Raji (cell line): ENCODE data around the gene POLK.

Experiments used
- POLR2A ChIP-seq: IDR thresholded peaks from 2 replicates; pipeline ENCODE4 v1.6.1; 2011; ENCODE audit warnings: low read depth, low read length, control low read depth; ENCODE audit not compliant: insufficient read depth

Gene POLK

DNA sequence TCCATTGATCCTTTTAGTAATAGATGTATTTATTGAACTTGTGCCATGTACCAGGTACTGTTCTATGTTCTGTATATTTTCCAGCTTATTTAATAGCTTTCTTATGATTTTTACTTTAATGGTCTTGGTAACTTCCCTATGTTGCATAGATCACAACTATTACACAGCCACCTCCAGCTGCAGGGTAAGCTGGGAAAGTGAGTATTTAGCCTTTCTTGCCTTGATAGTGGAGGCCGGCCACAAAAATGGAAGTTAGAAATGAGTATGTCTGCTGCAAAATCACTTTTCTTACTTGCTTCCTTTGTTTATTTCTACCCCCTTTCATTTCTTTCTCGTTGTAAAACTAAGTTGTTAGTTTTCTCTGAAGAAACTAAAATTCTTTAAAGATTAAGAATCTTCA, 56.5 kb downstream of the POLK start:
- TF ChIP-seq POLR2A, result no peak

DNA sequence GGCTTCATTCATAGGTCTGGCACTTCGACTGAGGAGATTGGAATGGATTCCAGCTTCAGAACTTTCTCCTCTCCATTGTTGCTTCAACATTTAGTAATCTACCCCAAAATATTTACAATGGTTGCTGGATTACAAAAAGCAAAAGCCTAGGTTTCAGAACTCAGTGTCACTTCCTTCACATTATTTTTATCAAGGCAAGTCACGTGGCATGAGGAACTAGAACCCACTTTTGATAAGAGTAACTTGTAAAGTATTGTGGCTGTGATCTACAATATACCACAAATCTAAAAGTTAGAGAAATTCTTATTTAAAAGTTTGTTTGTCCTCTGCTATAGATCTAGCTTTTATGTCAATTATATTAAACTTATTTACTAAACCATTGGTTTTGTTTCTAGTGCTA, 59.9 kb downstream of the POLK start:
- TF ChIP-seq POLR2A, result no peak

DNA sequence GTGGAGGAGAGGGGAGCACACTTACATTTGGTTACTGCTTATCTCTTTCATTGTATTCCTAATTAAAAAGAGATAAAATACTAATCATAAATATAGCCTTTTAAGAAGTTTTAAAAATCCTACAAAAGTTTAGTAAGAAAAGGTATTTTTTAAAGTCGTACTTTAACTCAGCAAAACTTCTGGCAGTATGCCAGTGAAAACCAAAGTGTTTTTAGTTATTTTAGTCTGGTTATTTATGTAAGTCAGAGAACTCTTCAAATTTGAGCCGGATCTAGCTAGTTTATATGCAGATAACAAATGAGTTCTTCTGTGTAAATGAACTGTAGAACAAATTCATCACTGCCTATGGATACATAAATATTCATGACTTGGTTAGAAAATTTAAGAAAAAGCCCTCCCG, 63.1 kb downstream of the POLK start:
- TF ChIP-seq POLR2A, result no peak

DNA sequence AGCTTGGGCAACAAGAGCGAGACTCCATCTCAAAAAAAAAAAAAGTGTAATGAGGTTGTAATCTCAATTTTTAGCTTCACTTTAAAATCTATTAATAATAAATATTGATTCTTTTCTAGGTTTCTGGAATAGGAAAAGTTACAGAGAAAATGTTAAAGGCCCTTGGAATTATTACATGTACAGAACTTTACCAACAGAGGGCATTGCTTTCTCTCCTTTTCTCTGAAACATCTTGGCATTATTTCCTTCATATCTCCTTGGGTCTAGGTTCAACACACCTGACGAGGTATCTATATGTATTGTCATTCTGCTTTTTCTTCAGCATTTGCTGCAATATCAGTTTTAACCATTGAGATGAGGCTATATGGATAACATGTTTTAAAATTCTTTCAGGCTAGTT, 73.0 kb downstream of the POLK start:
- TF ChIP-seq POLR2A, result no peak

DNA sequence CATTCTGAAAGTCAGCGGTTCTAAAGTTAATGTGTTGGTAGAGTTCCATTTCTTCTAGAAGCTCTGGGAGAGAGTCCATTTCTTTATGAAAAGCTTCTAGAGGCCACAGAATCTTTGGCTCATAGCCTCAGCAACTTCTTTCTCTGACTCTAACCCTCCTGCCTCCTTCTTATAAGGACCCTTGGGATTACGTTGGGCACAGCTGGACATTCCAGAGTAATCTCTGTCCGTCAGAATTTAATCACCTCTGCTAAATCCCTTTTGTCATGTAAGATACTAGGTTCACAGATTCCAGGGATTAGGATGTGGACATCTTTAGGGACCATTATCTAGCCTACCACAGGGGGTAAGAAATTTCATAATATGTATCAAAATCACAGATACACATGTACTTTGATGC, 77.0 kb downstream of the POLK start:
- no peak for TF ChIP-seq POLR2A

DNA sequence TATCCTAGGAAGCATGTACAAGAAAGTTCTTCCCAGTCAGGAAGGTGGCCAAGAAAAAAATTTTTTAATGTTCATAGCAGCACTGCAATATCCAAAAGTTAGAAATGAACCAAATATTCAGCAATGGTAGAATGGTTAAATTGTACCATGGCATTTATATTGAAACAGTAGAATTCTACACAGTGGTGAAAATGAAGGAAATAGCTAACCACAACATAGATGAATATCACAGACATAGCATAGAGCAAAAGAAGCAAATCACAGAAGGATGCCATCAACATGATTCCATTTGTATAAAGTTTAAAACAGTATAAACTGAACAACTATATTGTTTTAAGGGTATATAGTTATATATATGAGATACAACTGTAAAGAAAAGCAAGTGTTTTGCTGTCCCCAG, 88.8 kb downstream of the POLK start:
- no peak for TF ChIP-seq POLR2A

DNA sequence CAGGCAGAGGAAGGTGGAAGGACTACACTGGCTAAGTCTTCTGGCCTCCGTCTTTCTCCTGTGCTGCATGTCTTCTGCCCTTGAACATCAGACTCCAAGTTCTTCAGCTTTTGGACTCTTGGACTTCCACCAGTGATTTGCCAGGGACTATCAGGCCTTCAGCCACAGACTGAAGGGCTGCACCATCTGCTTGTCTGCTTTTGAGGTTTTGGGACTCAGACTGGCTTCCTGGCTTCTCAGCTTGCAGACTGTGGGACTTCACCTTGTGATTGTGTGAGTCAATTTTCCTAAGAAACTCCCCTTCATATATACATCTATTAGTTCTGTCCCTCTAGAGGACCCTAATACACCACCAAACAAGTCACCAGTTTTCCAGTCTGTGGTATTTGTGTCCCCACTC, 89.9 kb downstream of the POLK start:
- no peak for TF ChIP-seq POLR2A

DNA sequence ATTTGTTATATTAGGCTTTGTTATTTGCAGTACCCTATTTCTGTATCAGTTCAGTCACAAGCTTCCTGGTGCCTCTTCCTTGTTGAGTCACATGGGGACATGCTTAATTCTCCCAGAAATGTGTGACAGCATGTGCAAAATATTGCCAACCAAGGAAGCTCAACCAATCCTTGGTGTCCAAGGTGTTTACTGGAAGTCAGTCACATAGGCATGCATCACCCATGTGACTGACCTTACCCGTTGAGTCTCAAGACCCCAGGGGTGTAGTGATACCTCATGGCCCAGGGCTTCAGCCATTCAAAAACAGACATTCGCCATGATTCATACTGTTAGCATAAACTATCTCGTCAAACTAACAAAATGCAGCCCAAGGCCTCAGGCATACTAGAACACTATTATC, 90.3 kb downstream of the POLK start:
- no peak for TF ChIP-seq POLR2A

DNA sequence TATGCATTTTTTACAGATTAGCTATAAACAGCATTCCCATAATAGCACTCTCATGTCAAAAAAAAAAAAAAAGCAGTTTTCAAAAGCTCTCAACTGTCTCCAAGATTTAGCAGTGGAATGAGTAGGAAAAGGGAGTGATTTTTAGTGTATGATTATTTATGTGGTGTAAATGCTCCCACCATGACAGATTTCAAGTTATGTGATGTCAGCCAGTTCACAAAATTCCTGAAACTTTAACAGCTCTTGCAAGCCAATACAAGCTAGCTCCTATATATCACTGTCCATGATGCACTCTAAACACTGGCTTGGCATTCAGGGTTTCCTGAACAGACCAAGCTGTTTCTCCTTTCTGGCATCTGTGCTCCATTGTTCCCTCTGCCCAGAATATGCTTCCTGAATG, 91.7 kb downstream of the POLK start:
- no peak for TF ChIP-seq POLR2A

DNA sequence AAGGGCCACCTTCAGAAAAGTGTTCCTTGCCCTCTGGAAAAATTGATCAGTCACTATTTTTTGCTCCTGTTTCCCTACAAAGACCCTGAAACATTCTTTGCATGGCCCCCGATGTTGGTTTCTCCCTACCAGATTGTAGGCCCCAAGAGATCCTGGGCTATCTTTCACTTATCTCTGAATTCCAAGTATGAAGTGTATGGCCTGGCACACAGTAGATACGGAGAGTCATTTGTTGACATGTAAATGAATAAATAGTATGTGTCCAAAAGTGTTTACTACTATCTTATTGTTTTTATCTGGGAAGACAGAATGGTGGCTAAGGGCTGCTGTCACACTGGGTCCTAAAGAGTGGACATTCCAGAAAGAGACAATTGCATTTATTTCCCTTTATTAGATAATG, 92.1 kb downstream of the POLK start:
- no peak for TF ChIP-seq POLR2A

DNA sequence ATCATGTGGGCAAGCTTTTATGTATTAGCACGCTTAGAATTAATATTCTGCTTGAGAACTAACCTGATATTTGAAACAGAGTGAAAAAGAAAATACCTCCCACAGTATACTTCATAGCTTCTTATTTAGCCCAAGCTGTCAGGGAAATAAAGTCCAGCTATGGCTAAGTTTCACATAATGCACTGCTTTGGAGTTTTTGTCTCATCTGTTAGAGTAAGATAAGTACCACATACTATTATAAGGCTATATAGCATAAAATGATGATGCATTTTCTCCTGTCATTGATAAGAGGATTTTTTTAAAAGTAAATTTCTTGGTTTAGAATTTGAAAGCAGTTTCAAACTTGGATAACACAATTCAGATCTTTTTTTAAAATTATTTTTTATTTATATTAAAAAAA, 97.2 kb downstream of the POLK start:
- no peak for TF ChIP-seq POLR2A

DNA sequence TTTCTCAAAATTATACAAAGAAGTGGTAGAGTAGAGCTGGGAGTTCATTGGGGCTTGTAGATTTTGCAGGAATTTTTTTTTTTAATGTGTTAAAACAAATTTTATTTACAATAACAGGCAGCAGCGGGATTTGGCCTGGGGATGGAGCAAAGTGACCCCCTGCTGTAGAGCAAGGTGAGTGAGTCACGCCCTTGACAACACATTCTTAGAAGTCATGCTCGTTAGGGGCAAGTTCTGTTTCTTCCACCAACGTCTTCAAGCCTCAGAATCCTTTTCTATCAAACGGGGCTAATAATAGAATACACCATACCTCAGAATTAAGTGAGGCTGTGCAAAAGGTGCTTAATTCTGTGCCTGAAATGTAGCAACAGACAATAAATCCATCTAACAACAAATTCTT, 98.5 kb downstream of the POLK start:
- TF ChIP-seq POLR2A, result no peak

DNA sequence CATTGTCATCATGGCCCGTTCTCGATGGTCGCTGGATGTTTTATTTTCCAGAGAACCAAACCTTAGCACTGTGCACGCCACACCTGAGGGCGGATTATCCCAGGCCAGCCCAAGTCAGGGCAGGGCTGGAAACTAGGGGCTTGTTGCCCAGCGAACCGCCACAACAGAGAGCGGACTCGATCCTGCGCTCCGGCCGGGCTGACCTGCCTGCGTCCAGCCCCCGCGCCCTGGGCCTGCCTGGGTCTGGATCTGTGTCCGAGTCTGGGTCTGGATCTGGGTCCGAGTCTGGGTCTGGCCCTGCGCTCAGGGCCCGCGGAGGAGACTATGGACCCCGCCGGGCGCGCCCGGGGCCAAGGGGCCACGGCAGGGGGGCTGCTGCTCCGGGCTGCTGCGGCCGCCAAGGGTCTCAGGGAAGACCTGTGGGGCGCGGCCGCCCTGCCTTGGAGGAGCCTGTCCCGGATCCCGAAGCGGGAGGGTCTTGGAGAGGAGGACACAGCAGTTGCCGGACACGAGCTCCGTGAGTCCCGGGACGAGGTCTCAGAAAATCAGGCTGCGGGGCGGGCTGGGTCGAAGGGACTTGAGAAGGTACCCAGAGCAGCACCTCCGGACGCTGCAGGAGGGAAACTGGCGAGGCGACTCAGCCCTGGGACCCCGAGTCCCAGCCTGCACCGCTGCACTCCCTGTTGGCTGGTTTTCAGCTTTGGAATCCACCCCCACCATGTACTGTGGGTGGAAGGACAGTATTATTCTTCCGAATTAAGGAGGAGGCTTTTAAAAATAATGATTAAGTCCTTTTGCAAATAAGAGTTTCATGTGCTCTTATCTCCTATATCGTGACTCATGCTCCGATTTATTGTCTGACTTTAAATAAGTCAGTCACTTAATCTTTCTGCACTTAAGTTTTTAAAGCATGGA, 99.9 kb downstream of the POLK start, which contains the start of gene ANKDD1B:
TSS of gene ANKDD1B (plus strand) at position 143 of the 915 bp plus-strand sequence. CDS start at position 325, 182 bp downstream.
- no peak for TF ChIP-seq POLR2A

DNA sequence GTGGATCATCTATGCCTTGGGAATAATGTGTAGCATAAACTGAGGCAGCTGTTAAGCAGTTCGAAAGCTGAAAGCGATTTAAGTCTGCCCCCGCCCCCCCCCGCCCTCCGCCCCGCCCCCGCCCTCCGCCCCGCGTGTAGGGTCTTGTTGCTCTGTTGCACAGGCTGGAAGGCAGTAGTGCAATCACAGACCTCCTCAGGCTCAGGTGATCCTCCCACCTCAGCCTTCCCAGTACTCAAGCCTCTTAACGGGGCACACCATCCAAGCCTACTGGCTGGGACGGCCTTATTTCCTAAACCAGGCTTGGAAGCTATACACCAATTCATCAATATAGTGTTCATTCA, 100.5 kb downstream of the POLK start:
- TF ChIP-seq POLR2A, result no peak

DNA sequence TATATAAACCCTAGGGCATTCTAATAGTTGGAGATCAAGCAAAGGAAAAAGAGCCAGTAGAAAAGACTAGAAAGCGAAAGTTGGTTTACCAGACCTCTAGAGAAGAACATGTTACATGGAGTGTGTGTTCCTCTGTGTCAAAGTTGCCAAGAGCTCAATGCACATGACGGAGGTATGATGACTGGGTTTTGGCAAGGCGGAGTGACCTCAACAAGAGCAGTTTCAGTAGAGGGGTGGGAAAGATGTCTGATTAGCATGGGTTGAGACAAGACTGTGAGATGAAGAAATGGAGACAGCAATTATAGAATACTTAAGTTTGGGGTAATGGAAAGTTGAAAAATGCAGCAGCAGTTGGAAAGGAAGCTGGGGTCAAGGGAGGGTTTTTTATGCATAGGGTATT, 101.2 kb downstream of the POLK start:
- TF ChIP-seq POLR2A, result no peak

DNA sequence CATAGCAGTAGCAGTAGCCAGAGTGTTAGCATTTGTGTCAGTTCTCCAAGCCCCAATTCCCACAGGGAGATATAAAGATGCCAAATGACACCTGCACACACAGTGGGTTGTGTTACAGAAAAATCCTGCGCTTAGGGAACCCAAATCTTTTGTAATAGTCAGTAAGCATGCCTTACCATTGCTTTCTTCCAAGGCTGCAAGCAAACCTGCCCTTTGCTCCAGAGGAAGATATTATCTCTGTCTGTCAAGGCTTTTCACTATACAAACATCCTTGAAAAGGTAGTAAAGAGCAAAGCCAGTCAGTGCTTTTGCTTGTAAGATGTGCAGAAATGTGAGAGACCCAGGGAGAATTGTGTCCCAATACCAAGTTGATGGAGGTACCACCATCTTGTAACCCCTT, 102.5 kb downstream of the POLK start:
- TF ChIP-seq POLR2A, result no peak

DNA sequence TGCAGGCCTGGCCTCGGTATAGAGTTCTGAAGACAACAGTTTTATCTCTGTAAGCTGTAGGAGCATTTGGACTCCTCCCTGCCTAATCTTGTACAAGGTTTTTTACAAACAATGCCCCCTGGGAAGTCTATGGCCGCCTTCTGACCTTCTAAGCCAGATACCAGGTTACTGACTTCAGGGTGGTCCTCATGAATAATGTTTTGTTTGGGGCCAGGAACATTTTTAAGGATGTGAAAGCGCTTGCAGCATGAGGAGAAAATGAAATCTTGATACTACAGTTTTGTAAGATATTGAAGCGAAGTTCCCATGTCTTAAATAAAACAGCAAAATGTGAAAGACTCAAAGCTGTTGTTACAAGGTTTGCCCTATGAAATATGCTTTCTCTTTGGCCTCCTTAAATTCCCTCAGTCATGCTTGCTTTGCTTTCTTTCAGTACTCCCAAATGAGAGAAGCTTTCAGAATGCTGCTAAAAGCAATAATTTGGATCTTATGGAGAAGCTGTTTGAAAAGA, 104.7 kb downstream of the POLK start:
- no peak for TF ChIP-seq POLR2A
